Smooth muscle cell (in vitro differentiated cells): ENCODE results near the gene ENOX2. TPM values are rescaled to one million over a fixed set of nuclear protein-coding genes. Genes with fewer than 3 reads are reported as not detected.
"Not testable (repeated sequence)": the region's sequence is repeated elsewhere in the genome, so short reads cannot be mapped to it uniquely, and the experiment has no call there.

Experiments used
- DNase-seq: peaks from one replicate; lab custom pipeline; 2025; ENCODE audit not compliant: unreplicated experiment; lab: John Stamatoyannopoulos, UW
- H2AFZ ChIP-seq: fragments of 200-600 bp; sonication (generic); 2 replicates; pipeline ENCODE4 v1.6.0; 2016; ENCODE audit warnings: antibody characterized with exemption, low read depth, mild to moderate bottlenecking
- H3F3A ChIP-seq: fragments of 200-600 bp; sonication (generic); 2 replicates; pipeline ENCODE4 v1.6.0; 2017; ENCODE audit warnings: antibody characterized with exemption, low read depth
- H3K27ac ChIP-seq: fragments of 200-600 bp; sonication (generic); 2 replicates; pipeline ENCODE4 v1.5.1; 2016; ENCODE audit warnings: low read depth, mild to moderate bottlenecking
- H3K27me3 ChIP-seq: fragments of 200-600 bp; sonication (generic); 2 replicates; pipeline ENCODE4 v1.6.1; 2016; ENCODE audit warnings: low read depth, mild to moderate bottlenecking
- H3K36me3 ChIP-seq: fragments of 200-600 bp; sonication (generic); 2 replicates; pipeline ENCODE4 v1.5.1; 2016; ENCODE audit warnings: low read depth
- H3K4me1 ChIP-seq: fragments of 200-600 bp; sonication (generic); 2 replicates; pipeline ENCODE4 v1.5.1; 2016; ENCODE audit warnings: low read depth
- H3K4me2 ChIP-seq: fragments of 200-600 bp; sonication (generic); 2 replicates; pipeline ENCODE4 v1.6.0; 2016; ENCODE audit warnings: mild to moderate bottlenecking
- H3K4me3 ChIP-seq: fragments of 200-600 bp; sonication (generic); 2 replicates; pipeline ENCODE4 v1.5.1; 2016; ENCODE audit warnings: mild to moderate bottlenecking
- H3K79me2 ChIP-seq: fragments of 200-600 bp; sonication (generic); 2 replicates; pipeline ENCODE4 v1.6.0; 2016; ENCODE audit warnings: low read depth, mild to moderate bottlenecking
- H3K9ac ChIP-seq: fragments of 200-600 bp; sonication (generic); 2 replicates; pipeline ENCODE4 v1.6.0; 2016; ENCODE audit warnings: low read depth
- H3K9me3 ChIP-seq: fragments of 200-600 bp; sonication (generic); replicated peaks from 2 replicates; pipeline ENCODE4 v1.5.1; 2016; ENCODE audit warnings: low read depth
- H4K20me1 ChIP-seq: fragments of 200-600 bp; sonication (generic); 2 replicates; pipeline ENCODE4 v1.6.0; 2016; ENCODE audit warnings: low read depth
- WGBS: methylation state at CpG from one replicate; pipeline ENCODE4 v1.1.7; 2016; ENCODE audit warnings: low lambda C conversion rate; 5-methylcytosine and 5-hydroxymethylcytosine counted together
- polyA plus RNA-seq: library from polyadenylated mRNA; unstranded; fragments of >200 nt; fragmentation: Nextera tagmentation; extraction: Ambion mirVana; gene quantifications from 2 replicates; pipeline ENCODE4 v1.2.1, GENCODE V29; 2016
- total RNA-seq: library from RNA; depleted of rRNA; stranded (reverse); fragments of >200 nt; gene quantifications from 2 replicates; pipeline ENCODE4 v1.2.3, GENCODE V29; 2014
- TF ChIP-seq, protein P1 (sequence below): fragments of 200-600 bp; sonication (generic); IDR thresholded peaks from 2 replicates; pipeline ENCODE4 v1.5.1; 2017; ENCODE audit warnings: borderline replicate concordance, mild to moderate bottlenecking, antibody characterized with exemption; ENCODE audit not compliant: insufficient read depth, poor library complexity, severe bottlenecking

ENOX2 gene
- total and polyA plus RNA-seq, 2 experiments from 2014 or later = 7.0 to 11.2 TPM

GRCh38 chrX:130716346-130716745, 186.7 kb downstream of the ENOX2 start:
- Histone ChIP-seq H3K9me3 (no peaks in the 10 kb centered on the region), H3K9ac (no peak overlapping the region), H3K4me1 (no peaks in the 10 kb centered on the region), H3K27me3 (peaks cover 19% of the 10 kb centered on the region), H3K4me2 (no peak overlapping the region), H3K79me2 (no peaks in the 10 kb centered on the region), H3K4me3 (no peak overlapping the region), H2AFZ (no peak overlapping the region), H3K27ac (no peak overlapping the region), H4K20me1 (no peaks in the 10 kb centered on the region), H3F3A (no peaks in the 10 kb centered on the region), H3K36me3 (no peaks in the 10 kb centered on the region)
- TF ChIP-seq, protein P1, sequence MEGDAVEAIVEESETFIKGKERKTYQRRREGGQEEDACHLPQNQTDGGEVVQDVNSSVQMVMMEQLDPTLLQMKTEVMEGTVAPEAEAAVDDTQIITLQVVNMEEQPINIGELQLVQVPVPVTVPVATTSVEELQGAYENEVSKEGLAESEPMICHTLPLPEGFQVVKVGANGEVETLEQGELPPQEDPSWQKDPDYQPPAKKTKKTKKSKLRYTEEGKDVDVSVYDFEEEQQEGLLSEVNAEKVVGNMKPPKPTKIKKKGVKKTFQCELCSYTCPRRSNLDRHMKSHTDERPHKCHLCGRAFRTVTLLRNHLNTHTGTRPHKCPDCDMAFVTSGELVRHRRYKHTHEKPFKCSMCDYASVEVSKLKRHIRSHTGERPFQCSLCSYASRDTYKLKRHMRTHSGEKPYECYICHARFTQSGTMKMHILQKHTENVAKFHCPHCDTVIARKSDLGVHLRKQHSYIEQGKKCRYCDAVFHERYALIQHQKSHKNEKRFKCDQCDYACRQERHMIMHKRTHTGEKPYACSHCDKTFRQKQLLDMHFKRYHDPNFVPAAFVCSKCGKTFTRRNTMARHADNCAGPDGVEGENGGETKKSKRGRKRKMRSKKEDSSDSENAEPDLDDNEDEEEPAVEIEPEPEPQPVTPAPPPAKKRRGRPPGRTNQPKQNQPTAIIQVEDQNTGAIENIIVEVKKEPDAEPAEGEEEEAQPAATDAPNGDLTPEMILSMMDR = no peak
- no peak for DNase-seq
- WGBS = 93% methylated on average over 3 of the region's 3 CpGs

GRCh38 chrX:130715299-130715698, 187.7 kb downstream of the ENOX2 start:
- H3K9me3 ChIP-seq = no peaks in the 10 kb centered on the region
- no peaks in the 10 kb centered on the region for H3K79me2 ChIP-seq
- no peak overlapping the region for H2AFZ ChIP-seq
- no peaks in the 10 kb centered on the region for H3K4me1 ChIP-seq
- H3K4me3 ChIP-seq = no peak overlapping the region
- H3K36me3 ChIP-seq = no peaks in the 10 kb centered on the region
- no peaks in the 10 kb centered on the region for H3F3A ChIP-seq
- TF ChIP-seq, protein P1 = no peak
- no peak overlapping the region for H3K9ac ChIP-seq
- H3K27me3 ChIP-seq = peaks cover 19% of the 10 kb centered on the region
- H3K27ac ChIP-seq = no peak overlapping the region
- H4K20me1 ChIP-seq = no peaks in the 10 kb centered on the region
- no peak overlapping the region for H3K4me2 ChIP-seq
- WGBS = 55% methylated on average over 3 of the region's 3 CpGs
- DNase-seq = no peak

DNA sequence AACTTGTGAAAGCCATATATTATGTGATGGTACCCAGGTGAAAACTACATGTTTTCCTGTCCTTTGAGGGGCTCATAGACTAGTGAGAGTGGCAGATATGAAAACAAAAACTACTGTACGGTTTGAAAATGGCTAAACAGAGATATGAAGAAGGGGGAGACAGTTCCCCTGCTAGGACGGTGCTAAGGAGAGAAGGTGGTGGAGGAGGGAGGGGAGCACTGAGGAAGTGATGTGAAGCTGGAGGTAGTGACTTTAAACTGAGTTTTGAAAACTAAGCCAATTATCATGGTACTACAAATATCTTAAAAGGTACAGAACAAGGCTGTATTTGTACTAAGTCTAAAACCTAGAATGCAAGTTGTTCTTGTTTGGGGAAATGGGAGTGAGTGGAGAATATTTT, 188.3 kb downstream of the ENOX2 start:
- no peaks in the 10 kb centered on the region for H4K20me1 ChIP-seq
- H3K4me2 ChIP-seq = no peak overlapping the region
- H3K4me3 ChIP-seq = no peak overlapping the region
- TF ChIP-seq, protein P1 = no peak
- no peaks in the 10 kb centered on the region for H3K36me3 ChIP-seq
- DNase-seq = no peak
- no peaks in the 10 kb centered on the region for H3K4me1 ChIP-seq
- H3K79me2 ChIP-seq = no peaks in the 10 kb centered on the region
- 80% methylated on average over 2 of the region's 2 CpGs for WGBS
- peaks cover 15% of the 10 kb centered on the region for H3K27me3 ChIP-seq
- no peaks in the 10 kb centered on the region for H3K9me3 ChIP-seq
- H3K9ac ChIP-seq = no peak overlapping the region
- H3F3A ChIP-seq = no peaks in the 10 kb centered on the region
- H3K27ac ChIP-seq = no peak overlapping the region
- H2AFZ ChIP-seq = no peak overlapping the region

DNA sequence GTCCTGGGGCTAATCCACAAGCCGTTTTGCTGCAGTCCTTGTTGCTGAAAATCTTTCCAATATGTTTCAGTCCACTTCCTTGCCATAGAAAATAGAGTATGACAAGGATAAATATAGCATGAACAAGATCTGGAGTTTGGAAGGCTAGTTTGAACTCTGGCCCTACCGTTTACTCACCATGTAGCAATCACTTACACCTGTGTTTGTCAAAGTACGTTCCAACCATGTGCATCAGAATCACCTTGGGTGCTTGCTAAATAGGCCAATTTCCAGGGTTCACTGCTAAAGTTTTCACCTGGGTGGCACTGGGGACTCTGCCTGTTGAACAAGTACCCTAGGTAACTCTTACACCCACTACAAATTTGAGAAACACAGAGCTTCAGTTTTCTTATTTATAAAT, 188.9 kb downstream of the ENOX2 start:
- DNase-seq = no peak
- Histone ChIP-seq H3K9me3 (no peaks in the 10 kb centered on the region), H3K27ac (no peak overlapping the region), H3K79me2 (no peaks in the 10 kb centered on the region), H3K4me3 (no peak overlapping the region), H4K20me1 (no peaks in the 10 kb centered on the region), H3K4me2 (no peak overlapping the region), H3K4me1 (no peaks in the 10 kb centered on the region), H2AFZ (no peak overlapping the region), H3K27me3 (peaks cover 12% of the 10 kb centered on the region), H3K9ac (no peak overlapping the region), H3F3A (no peaks in the 10 kb centered on the region), H3K36me3 (no peaks in the 10 kb centered on the region)
- TF ChIP-seq, protein P1 = no peak
- WGBS = 58% methylated on average over 3 of the region's 3 CpGs

DNA sequence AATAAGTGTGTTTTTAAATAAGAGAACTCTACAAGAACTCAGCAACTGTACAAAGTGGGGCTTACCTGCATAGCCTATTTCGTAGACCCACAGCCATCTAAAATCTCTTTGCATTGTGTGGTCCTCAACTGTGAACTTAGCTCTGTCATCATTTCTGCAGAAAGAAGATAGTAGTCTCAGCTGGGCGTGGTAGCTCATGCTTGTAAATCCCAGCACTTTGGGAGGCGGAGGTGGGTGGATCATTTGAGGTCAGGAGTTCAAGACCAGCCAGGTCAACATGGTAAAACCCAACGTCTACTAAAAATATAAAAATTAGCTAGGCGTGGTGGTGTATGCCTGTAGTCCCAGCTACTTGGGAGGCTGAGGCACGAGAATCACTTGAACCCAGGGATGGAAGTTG, 193.8 kb downstream of the ENOX2 start:
- H3K27me3 ChIP-seq = peaks cover 11% of the 10 kb centered on the region
- not testable (repeated sequence) for H3K27ac ChIP-seq, H4K20me1 ChIP-seq, H3K79me2 ChIP-seq, H3K9me3 ChIP-seq, H3K4me2 ChIP-seq, H3K9ac ChIP-seq, H3K4me1 ChIP-seq, H3K4me3 ChIP-seq, H3K36me3 ChIP-seq, DNase-seq, H2AFZ ChIP-seq, H3F3A ChIP-seq
- WGBS = 73% methylated on average over 6 of the region's 6 CpGs
